ENCODE data around the gene B9D1. TPM values are rescaled to one million over a fixed set of nuclear protein-coding genes. Genes with fewer than 3 reads are reported as not detected.

B9D1 gene
- total and polyA plus RNA-seq, 2 experiments from 2014 or later, result 29.6 to 30.8 TPM

- Histone ChIP-seq H3K27me3 (no peaks in the 10 kb centered on the region), H3K36me3 (replicated peaks; ENCODE audit: insufficient read depth, low read depth) (no peaks in the 10 kb centered on the region), H3K79me2 (no peaks in the 10 kb centered on the region), H3K9me2 (replicated peaks; ENCODE audit: insufficient read depth) (no peaks in the 10 kb centered on the region), H3K27ac (no peak overlapping the region), H3K4me2 (no peak overlapping the region), H3K4me3 (no peak overlapping the region), H3K4me1 (ENCODE audit: insufficient read depth) (peaks cover 9% of the 10 kb centered on the region), H2AFZ (no peak overlapping the region), H4K20me1 (ENCODE audit: insufficient read depth, poor library complexity, severe bottlenecking) (no peaks in the 10 kb centered on the region), H3K9me3 (ENCODE audit: low read depth) (no peaks in the 10 kb centered on the region)
- TF ChIP-seq EZH2 (IDR thresholded peaks at IDR 0.05; ENCODE audit: borderline replicate concordance) (no peak), CTCF (IDR thresholded peaks at IDR 0.05; ENCODE audit: poor library complexity) (no peak), EZH2phosphoT487 (IDR thresholded peaks at IDR 0.05; ENCODE audit: low read depth, severe bottlenecking, unreplicated experiment) (no peak)
- no peak for DNase-seq (ENCODE audit: low spot score)
- 96% methylated on average over 6 of the region's 6 CpGs for WGBS (ENCODE audit: low lambda C conversion rate, missing lambda C conversion rate)
Observed at GRCh38 chr17:19410091-19410490, 47.6 kb upstream of the B9D1 start.

DNA sequence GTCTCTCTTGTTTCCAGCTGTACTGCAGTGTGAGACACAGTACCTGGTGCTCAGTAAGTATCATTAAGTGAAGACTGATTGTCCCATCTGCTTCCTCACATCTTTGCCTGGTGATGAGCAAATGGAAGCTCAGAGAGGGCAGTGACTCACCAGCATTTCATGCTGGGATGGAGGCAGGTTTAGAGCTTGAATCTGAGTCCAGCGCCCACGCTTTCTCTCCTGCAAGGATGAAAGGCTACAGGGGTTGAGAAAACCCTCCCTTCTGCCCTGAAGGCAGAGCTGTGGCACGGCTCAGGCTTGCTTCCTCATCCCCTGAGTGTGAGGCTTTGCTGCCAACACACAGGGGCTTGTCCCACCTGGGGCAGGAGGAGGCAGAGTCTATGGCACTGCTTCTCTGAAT, 47.0 kb upstream of the B9D1 start:
- peak; percentile 50 for DNase-seq (ENCODE audit: low spot score)
- no peaks in the 10 kb centered on the region for H3K36me3 ChIP-seq (replicated peaks; ENCODE audit: insufficient read depth, low read depth)
- H3K79me2 ChIP-seq, result no peaks in the 10 kb centered on the region
- no peaks in the 10 kb centered on the region for H4K20me1 ChIP-seq (ENCODE audit: insufficient read depth, poor library complexity, severe bottlenecking)
- WGBS (ENCODE audit: low lambda C conversion rate, missing lambda C conversion rate), result 69% methylated on average over 3 of the region's 3 CpGs
- no peak overlapping the region for H2AFZ ChIP-seq
- no peaks in the 10 kb centered on the region for H3K9me2 ChIP-seq (replicated peaks; ENCODE audit: insufficient read depth)
- TF ChIP-seq EZH2phosphoT487 (IDR thresholded peaks at IDR 0.05; ENCODE audit: low read depth, severe bottlenecking, unreplicated experiment), result no peak
- no peak for TF ChIP-seq EZH2 (IDR thresholded peaks at IDR 0.05; ENCODE audit: borderline replicate concordance)
- no peak for TF ChIP-seq CTCF (IDR thresholded peaks at IDR 0.05; ENCODE audit: poor library complexity)
- H3K9me3 ChIP-seq (ENCODE audit: low read depth), result no peaks in the 10 kb centered on the region
- H3K27me3 ChIP-seq, result no peaks in the 10 kb centered on the region
- no peak overlapping the region for H3K27ac ChIP-seq
- no peak overlapping the region for H3K4me2 ChIP-seq
- H3K4me1 ChIP-seq (ENCODE audit: insufficient read depth), result peaks cover 9% of the 10 kb centered on the region
- no peak overlapping the region for H3K4me3 ChIP-seq

DNA sequence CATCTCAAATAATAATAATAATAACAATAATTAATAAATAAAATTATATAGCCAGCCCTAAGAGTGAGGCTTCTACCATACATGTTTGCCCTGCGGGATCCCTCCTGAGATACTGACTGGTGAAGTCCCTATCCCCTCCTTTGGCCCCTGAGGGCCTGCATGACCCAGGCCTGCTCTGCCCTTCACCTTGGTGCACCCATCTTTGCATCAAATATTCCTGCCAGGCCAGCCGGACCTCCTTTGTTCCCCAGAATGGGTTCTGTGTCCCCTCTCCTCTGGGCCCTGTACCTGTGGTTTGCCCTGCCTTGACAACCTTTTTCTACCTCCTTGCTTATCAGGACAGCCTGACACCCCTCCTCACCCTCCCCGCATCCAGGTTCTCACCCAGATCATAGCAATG, 46.5 kb upstream of the B9D1 start:
- Histone ChIP-seq H4K20me1 (ENCODE audit: insufficient read depth, poor library complexity, severe bottlenecking) (no peaks in the 10 kb centered on the region), H2AFZ (no peak overlapping the region), H3K9me2 (replicated peaks; ENCODE audit: insufficient read depth) (no peaks in the 10 kb centered on the region), H3K4me1 (ENCODE audit: insufficient read depth) (peaks cover 5% of the 10 kb centered on the region), H3K9me3 (ENCODE audit: low read depth) (no peaks in the 10 kb centered on the region), H3K36me3 (replicated peaks; ENCODE audit: insufficient read depth, low read depth) (no peaks in the 10 kb centered on the region), H3K4me3 (no peak overlapping the region), H3K4me2 (no peak overlapping the region), H3K27ac (no peak overlapping the region), H3K79me2 (no peaks in the 10 kb centered on the region), H3K27me3 (no peaks in the 10 kb centered on the region)
- 91% methylated on average over 3 of the region's 3 CpGs for WGBS (ENCODE audit: low lambda C conversion rate, missing lambda C conversion rate)
- TF ChIP-seq CTCF (IDR thresholded peaks at IDR 0.05; ENCODE audit: poor library complexity), result no peak
- no peak for TF ChIP-seq EZH2phosphoT487 (IDR thresholded peaks at IDR 0.05; ENCODE audit: low read depth, severe bottlenecking, unreplicated experiment)
- TF ChIP-seq EZH2 (IDR thresholded peaks at IDR 0.05; ENCODE audit: borderline replicate concordance), result no peak
- DNase-seq (ENCODE audit: low spot score), result no peak

GRCh38 chr17:19408346-19408710, 45.8 kb upstream of the B9D1 start:
- Histone ChIP-seq H4K20me1 (ENCODE audit: insufficient read depth, poor library complexity, severe bottlenecking) (no peaks in the 10 kb centered on the region), H3K27ac (no peak overlapping the region), H3K79me2 (no peaks in the 10 kb centered on the region), H3K4me1 (ENCODE audit: insufficient read depth) (no peaks in the 10 kb centered on the region), H2AFZ (no peak overlapping the region), H3K4me2 (no peak overlapping the region), H3K4me3 (no peak overlapping the region), H3K9me3 (ENCODE audit: low read depth) (no peaks in the 10 kb centered on the region), H3K9me2 (replicated peaks; ENCODE audit: insufficient read depth) (no peaks in the 10 kb centered on the region), H3K27me3 (no peaks in the 10 kb centered on the region), H3K36me3 (replicated peaks; ENCODE audit: insufficient read depth, low read depth) (no peaks in the 10 kb centered on the region)
- DNase-seq (ENCODE audit: low spot score), result peak; percentile 1
- no peak for TF ChIP-seq CTCF (IDR thresholded peaks at IDR 0.05; ENCODE audit: poor library complexity)
- no peak for TF ChIP-seq EZH2 (IDR thresholded peaks at IDR 0.05; ENCODE audit: borderline replicate concordance)
- TF ChIP-seq EZH2phosphoT487 (IDR thresholded peaks at IDR 0.05; ENCODE audit: low read depth, severe bottlenecking, unreplicated experiment), result no peak
- WGBS (ENCODE audit: low lambda C conversion rate, missing lambda C conversion rate), result 49% methylated on average over 2 of the region's 2 CpGs
